GM19372 (cell line): Measurements from ENCODE around the gene TULP3.

Experiments used
- ATAC-seq: cut with Tn5 transposase; IDR thresholded peaks from one replicate; pipeline ENCODE4 v1.9.1; 2021; ENCODE audit warnings: mild to moderate bottlenecking, low read depth, moderate library complexity; ENCODE audit not compliant: unreplicated experiment

Gene TULP3

DNA sequence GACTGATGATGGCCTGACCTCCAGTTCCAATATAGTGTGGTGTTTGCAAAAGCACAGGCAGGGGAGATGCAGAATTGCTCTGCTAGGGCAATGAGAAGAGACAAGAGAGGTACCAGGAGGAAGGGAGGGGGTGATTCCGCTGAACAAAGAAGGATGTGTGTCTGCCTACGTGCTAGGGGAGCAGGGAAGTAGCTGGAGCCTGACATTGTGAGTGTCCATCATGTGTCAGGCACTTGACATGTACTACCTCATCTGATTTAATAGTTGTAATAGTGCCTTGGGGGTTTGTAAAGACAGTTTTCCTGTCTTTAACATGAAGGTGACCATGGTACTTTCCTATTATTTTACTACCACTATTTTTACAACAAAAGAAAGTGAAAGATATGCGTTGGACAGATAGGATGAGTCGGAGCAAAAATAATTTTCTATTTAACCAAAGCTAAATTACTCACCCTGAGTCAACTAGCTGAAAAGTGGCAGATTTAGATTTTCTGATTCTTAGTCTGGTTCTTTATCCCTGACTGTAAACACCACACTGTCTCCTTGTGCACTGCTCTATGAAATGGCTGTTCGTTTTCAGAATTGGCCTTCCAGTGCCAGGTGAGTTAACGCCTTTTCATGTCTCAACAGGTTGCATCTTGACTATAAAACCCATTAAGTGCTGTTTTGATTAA is 34.8 kb downstream of the TULP3 start:
- ATAC-seq, result no peak

DNA sequence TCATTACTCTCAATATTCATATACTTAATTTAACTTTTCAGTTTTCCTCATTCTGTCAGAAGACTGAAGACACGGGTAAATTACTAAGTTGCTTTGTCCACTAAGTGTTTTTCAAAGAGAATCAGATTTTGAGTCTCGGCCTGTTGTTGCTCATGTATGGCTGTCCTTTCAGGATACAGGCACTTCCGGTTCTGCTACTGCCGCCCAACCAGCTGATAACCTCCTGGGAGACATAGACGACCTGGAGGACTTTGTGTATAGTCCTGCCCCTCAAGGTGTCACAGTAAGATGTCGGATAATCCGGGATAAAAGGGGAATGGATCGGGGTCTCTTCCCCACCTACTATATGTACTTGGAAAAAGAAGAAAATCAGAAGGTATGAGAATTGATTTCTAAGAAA is 40.2 kb downstream of the TULP3 start:
- ATAC-seq, result no peak

DNA sequence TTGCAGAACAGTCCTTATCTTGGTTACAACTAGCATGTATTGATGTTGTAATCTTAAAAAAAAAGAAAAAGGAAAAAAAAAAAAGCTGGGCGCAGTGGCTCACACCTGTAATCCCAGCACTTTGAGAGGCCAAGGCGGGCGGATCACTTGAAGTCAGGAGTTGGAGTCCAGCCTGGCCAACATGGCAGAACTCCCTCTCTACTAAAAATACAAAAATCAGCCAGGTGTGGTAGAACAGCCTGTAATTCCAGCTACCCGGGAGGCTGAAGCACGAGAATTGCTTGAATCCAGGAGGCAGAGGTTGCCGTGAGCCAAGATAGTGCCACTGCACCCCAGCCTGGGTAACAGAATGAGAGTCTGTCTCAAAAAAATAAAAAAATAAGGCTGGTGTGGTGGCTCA is 42.9 kb downstream of the TULP3 start:
- ATAC-seq, result no peak

DNA sequence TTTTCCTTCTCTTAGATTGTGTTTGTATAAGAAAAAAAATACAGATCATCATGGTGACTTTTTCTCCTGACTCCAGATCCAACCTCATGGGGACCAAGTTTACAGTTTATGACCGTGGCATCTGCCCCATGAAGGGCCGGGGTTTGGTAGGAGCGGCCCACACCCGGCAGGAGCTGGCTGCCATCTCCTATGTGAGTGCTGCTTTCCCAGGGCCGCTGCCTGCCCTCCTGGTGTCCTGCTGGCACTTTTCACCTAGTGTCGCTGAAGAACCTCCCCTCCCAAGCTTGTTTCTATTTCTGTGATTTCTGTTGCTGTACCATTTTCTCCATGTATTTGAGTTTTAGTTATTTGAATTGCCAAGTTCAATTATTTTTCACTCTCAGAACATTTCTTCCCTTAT is 43.7 kb downstream of the TULP3 start:
- no peak for ATAC-seq

DNA sequence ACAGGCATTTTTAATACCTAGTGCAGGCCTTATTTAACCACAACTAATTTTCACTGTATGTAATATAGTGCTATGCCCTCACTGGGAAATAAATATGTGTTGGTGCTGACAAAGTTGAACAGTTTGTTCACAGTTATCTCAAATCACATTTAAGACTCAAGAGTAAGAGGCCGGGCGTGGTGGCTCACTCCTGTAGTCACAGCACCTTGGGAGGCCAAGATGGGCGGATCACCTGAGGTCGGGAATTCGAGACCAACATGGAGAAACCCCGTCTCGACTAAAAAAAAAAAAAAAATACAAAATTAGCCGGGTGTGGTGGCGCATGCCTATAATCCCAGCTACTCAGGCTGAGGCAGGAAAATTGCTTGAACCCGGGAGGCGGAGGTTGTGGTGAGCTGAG is 45.6 kb downstream of the TULP3 start:
- ATAC-seq, result no peak

DNA sequence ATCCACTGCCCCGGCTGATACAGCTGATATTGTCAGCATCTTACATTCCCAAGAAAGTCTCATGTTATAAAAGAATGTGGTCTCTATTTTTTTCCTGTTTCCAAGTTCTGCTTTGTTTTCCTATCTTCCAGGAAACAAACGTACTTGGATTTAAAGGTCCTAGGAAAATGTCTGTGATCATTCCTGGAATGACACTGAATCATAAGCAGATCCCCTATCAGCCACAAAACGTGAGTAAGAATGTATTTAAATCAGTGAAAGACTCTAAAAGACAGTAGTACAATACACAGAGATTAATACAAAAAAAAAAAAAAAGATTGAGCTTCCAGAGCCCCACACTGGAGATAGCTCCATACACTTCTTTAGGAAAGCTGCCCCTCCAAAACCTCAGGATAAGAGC is 46.8 kb downstream of the TULP3 start:
- no peak for ATAC-seq

DNA sequence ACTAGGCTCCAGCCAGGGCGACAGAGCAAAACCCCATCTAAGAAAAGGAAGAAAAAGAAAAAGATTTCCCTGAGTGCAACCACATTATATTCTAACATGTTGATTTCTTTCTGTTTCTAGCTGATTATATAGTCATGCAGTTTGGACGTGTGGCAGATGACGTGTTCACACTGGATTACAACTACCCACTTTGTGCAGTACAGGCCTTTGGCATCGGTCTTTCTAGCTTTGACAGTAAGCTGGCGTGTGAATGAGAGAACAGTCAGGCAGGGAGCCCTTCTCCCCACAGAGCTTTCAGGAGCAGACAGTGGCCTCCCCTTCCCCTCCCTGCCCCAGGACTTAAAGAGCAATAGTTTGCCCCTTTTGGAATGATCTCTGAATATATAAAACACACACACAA is 48.5 kb downstream of the TULP3 start:
- ATAC-seq, result no peak

DNA sequence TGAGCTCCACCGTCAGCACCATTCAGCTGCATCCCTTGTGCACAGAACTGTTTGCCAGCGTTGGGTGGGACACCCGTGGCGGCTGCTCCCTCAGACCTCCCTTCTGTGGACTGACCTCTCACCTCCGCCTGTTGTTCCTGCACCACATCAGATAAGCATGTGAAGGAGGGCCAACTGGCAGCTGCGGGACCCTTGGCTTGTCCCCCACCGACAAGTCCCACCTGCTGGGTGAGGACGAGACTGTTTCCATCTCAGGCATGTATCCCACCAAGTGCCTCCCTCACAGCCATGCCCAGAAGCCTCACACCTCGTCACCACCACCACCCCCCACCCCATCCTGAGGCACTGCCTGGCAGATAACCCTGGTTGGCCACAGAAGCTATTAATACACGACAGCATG is 49.9 kb downstream of the TULP3 start:
- ATAC-seq, result no peak

DNA sequence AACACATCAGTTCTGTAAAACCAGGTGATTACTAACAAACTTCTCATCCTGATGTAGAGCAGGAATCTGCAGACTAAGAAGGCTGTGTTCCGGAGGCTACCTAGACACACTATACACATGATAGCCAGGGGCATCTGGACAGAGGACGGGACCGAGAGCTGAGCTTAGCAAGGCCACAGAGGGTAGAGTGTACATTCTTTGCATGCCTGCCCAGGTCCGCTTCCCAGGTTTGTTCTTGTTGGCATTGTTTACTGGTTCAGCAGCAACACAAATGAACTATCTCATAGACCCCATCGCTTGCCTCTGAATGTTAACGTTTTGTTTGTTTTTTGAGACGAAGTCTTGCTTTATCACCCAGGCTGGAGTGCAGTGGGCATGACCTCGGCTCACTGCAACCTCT is 50.8 kb downstream of the TULP3 start:
- ATAC-seq, result no peak

DNA sequence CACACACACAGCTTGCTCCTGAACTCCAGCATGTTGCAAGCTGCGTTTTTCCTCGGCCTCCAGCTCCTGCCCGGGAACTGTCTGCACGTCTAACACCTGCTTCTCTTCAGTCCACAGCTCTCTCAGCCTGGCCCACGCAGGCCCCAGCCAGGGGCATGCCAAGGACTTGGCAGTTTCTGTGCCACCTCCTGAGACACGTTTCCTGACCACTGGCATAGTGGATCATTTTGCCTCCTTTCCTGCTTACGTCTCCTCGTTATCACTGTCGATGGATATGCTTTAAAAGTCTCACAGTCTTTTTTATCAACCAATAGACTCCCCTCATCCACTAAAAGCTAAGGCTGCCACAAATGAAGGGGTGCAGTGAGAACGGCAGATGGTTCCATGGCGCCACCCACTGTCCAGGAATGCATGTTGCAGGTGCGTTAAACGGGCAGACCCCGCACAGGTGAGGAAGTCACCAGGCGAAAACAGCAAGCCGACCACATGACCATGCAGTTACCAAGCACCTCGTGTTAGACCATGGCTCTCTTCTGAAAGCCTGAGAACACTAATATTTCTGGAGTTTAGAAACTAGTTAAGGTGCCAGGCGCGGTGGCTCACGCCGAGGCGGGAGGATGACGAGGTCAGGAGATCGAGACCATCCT is 53.8 kb downstream of the TULP3 start:
- no peak for ATAC-seq

DNA sequence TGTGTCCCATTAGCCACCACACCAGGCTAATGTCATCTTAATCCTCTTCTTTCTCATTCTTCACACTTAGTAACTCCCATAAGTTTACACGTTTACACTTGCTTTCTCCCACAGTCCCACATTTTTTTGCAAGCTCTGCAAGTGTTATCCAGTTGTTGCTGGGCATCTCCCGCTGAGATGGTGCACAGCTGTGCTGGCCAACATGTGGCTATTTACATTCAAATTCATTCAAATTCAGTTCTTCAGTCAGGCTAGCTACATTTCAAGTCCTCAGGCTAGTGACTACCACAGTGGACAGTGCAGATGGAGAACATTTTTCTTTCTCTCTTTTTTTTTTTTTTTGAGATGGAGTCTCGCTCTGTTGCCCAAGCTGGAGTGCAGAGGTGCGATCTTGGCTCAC is 58.7 kb downstream of the TULP3 start:
- ATAC-seq, result no peak

DNA sequence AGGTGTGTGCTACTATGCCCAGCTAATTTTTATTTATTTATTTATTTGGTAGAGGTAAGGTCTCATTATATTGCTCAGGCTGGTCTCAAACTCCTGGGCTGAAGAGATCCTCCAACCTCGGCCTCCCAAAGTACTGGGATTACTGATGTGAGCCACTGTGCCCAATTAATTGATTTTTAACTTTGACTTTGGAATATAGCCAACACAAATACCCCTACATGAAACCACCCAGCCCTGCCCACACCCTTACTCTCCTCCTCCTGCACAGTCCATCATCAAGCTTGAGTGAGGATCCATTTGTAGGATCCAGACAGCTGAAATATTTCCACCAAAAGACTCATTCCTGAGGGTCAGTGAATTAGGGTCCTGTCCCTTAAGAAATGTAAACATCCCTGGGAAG is 65.2 kb downstream of the TULP3 start:
- no peak for ATAC-seq

DNA sequence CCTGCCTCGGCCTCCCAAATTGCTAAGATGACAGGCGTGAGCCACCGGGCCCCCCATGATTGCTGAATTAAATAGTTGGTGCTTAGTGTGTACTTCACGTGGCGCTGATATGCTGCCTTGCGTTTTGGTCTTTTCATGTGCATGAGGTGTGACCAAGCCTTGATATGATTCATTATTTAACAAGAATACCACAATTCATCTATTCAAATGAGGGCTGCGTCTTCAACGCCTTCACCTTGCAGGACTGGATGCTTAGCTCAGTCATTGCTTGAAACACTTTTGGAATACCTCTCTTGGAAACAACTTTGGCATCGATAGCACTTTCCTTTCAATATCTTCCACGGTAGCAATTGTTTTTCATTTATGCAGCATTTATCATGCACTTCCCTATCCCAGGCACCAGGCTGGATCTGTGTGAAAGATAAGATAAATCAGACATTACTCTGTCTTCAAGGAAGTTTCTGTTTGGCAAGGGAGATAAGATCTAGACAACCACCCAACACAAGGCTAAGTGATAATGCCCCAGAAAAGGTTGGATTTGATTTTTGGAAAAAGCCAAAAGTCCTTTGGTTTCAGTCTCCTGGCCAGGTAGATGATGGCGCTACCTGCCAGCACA is 67.2 kb downstream of the TULP3 start:
- ATAC-seq, result no peak

DNA sequence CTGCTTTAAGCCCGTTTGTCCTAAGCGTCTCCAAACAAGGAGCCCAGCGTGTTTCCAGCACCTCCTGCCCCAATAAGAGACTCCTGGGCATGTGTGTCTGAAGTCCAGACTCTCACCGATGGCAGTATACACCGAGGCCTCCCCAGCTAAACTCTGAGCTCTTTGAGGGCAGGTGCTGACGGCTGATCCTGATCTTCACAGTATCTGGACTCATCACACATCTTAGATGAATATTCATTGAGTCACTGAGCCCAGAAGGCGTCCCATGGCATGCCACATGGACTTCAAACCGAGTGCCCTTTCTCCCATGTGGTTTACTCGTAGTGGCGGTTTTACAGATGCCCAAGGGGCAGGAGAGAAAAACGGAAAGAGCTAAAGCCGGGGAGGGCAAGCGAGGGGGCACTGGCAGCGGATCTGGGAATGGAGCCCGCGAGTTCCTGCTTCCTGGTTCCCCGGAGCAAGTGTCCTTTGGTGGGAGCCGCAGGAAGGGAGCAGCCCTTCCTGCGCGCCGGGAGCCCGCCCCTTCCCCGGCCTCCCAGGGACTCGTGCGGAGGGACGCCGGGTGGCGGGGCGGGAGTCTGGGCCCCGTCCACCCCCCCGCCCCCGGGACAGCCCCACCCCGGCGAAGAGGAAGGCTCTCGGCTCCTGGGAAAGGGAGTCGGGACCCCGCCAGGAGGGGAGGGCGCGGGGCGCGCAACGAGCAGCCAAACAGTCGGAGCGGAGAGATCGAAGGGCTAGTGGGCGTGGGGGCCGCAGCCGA is 67.9 kb downstream of the TULP3 start:
- ATAC-seq, result no peak

DNA sequence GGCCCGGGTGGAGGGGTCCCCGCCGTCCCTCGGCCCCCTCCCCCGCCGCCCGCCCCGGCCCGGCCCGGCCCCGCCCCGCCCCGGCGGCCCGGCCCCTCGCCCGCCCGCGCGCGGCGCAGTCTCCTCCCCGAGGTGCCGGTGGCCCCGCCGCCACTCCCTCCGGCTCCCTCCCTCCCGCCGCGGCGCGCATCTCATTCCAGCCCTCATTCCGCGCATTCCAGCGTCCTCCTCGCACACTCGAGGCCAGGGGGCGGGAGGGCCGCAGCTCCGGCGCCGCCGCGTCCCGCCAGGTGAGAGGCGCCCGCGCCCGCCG is 68.5 kb downstream of the TULP3 start, which contains the start of gene TEAD4:
TEAD4 (plus strand) TSS at position 206 of the 313 bp plus-strand sequence.
- ATAC-seq, result no peak

DNA sequence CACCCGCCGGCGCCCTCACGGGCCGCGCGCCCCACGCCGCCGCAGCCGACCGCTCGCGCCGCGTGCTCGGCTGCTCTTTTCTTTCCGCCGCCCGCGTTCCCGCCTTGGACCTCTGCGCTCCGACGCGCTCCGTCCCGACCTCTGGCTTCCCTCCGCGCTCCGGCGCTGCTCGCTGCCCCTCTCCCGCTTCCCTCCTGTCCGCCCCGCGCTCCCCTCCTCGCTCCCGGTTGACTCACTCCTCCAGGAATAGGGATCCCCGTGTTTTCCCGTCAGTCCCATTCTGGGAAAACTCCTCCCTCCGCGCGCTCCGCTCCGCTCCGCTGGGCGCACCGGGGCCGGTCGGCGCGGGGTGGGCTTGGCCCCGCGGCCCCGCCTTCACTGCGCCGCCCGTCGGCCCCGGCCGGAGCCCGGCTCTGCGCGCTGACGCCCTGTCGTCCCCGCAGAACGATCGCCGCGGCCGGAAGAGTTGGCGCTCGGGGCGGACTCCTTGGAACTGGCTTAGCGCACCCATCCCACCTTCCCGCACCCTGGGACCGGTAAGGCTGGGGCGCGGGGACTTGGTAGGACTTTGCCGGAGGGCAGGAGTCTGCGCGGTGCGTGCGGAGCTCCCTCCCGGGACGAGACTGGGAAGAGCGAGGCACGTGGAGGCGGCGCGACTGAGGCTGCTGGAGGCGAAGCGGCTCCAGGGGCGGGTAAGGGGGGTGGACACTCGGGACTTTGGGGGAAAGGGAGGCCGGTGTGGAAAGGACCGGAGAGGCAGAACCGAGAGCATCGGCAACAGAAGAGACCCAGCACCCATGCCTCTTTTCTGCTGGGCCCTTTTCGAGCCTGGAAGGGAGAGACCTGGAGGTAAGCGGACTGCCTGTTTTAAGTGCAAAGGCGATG is 69.1 kb downstream of the TULP3 start:
- ATAC-seq, result no peak

DNA sequence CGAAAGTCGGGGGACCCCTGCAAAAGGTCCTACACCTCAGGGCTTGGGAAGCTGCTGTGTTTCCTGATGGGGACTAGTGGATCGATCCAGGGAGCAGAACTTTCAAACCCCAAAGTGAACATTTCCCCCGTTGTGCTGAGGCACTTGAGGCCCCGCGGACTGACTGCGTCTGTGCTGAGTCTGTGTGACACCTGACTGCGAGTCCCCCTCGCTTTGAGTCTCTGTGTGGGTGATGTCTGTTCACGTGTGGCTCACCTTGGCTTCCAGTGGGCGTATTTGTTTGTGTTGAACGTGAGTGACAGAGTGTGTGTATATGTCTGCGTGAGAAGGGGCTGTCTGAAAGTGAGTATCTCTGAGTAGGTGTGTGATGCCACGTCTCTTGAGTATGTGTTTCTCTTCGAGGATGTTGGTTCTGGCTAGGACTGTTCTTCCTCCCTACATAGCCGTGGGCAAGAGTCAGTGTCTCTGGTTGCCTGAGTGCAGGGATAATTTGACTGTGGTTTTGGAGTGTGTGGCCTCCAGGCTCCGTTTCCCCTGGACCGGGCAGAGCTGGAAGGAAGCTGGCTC is 69.8 kb downstream of the TULP3 start:
- ATAC-seq, result no peak

DNA sequence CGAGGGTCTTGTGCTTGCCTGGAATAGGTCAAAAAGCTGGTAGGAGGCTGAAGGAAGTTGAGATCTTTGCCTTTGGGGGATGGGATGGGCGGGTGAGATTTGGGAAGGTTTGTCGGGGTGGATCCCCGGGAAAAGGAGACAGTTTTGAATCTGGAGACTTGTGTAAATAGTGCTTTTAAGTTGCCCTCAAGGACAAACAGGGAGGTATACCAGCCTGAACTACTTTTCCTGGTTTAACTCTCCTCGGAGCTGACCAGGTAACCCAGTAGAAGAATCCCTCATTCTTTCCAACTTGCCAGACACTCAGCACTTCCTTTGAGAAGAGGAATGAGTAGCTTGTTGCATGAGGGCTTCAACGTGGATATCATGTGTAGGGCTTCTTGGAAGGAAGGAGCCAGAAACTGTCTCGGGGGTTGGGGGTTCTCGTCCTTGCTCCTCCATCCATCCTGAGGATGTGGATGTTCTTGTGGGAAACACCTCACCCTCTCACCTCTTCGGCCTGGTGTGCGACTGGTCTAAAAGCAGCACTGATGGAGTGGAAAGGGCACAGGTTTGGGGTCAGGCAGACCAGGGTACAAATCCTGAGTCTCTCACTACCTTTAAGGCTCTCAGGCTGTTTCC is 70.4 kb downstream of the TULP3 start:
- ATAC-seq, result no peak

DNA sequence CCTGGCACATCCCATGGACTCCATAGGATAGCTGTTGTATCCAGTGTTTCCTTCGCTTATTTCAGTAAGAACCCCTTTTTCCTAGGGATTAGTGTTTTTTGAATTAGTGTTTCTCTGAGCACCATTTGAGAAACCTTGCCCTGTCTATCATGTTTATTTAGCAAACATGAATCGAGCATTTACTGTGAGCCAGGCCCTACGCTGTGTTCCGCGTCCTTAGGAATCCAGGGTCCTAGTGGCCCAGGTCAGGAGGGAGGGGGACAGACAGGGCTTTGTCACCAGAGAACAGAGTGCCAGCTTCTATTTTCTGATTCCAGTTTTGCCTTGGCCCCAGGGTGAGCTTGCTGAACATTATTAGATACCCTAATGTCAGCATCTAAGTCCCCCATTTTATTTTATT is 71.0 kb downstream of the TULP3 start:
- no peak for ATAC-seq
